GM12878 (cell line): ENCODE data around the gene KCNQ1OT1. TPM values are rescaled to one million over a fixed set of nuclear protein-coding genes. Genes with fewer than 3 reads are reported as not detected.

Experiments used
- ATAC-seq: fragments of 200-7000 bp; cut with Tn5 transposase; 3 replicates; pipeline ENCODE4 v1.9.1; 2020; ENCODE audit warnings: mild to moderate bottlenecking, moderate library complexity
- BruUV-seq: library from RNA; stranded (reverse); fragments of 400-500 nt; replicated peaks from 2 replicates; lab custom pipeline; 2021; lab: Mats Ljungman, UMichigan
- CTCF ChIA-PET: fragments of 300-600 bp; sonication (Branson Sonifier 250); formaldehyde crosslinking; extraction: SDS; loops from one replicate; lab custom pipeline; 2021; ENCODE audit warnings: inconsistent platforms; lab: Yijun Ruan, JAX
- POLR2A ChIA-PET: fragments of 350-600 bp; formaldehyde crosslinking; extraction: SDS; loops from one replicate; lab custom pipeline; 2021; ENCODE audit warnings: inconsistent platforms; lab: Charles Lee
- RAD21 ChIA-PET: fragments of 300-600 bp; sonication (Branson Sonifier 250); formaldehyde crosslinking; loops from one replicate; lab custom pipeline; 2023; ENCODE audit warnings: antibody characterized with exemption; ENCODE audit not compliant: unreplicated experiment; lab: Charles Lee
- SMC1A ChIA-PET: fragments of 300-600 bp; sonication (Branson Sonifier 250); formaldehyde crosslinking; loops from one replicate; lab custom pipeline; 2023; ENCODE audit not compliant: unreplicated experiment, uncharacterized antibody; lab: Charles Lee
- DNase-seq: peaks from one replicate; pipeline ENCODE4 v3.0.0-alpha.2; 2011; ENCODE audit warnings: low read depth, low spot score
- FAIRE-seq: peaks from 3 replicates; lab custom pipeline; 2011; peaks lifted over from hg19 to GRCh38; lab: Jason Lieb, UNC
- H2AFZ ChIP-seq: 2 replicates; pipeline ENCODE4 v1.6.0; 2011; ENCODE audit warnings: low read depth, low read length, control low read depth; ENCODE audit not compliant: control insufficient read depth
- H3K27ac ChIP-seq: 2 replicates; pipeline ENCODE4 v1.5.1; 2011; ENCODE audit warnings: control low read depth; ENCODE audit not compliant: control insufficient read depth, insufficient read depth
- H3K27me3 ChIP-seq, 2 experiments: replicated peaks in 1 of 2; 2 replicates each; pipeline versions ENCODE4 v1.6.0 to v1.6.1; 2011; ENCODE audit warnings: low read length in 1 of 2; ENCODE audit not compliant: control insufficient read depth in 2 of 2, insufficient read depth in 2 of 2
- H3K36me3 ChIP-seq, 2 experiments: 2 replicates each; pipeline ENCODE4 v1.5.1; 2011; ENCODE audit warnings: low read length in 1 of 2; ENCODE audit not compliant: control insufficient read depth in 2 of 2, insufficient read depth in 2 of 2
- H3K4me1 ChIP-seq: 2 replicates; pipeline ENCODE4 v1.6.1; 2011; ENCODE audit warnings: mild to moderate bottlenecking, low read length, moderate library complexity, mixed read lengths; ENCODE audit not compliant: control insufficient read depth, insufficient read depth
- H3K4me2 ChIP-seq: 2 replicates; pipeline ENCODE4 v1.6.0; 2011; ENCODE audit warnings: control low read depth; ENCODE audit not compliant: control insufficient read depth, insufficient read depth
- H3K4me3 ChIP-seq: fragments of 200-600 bp; sonication (generic); 2 replicates; pipeline ENCODE4 v1.5.1; 2016
- H3K79me2 ChIP-seq: 2 replicates; pipeline ENCODE4 v1.6.0; 2011; ENCODE audit warnings: low read length; ENCODE audit not compliant: control insufficient read depth, insufficient read depth
- H3K9ac ChIP-seq: 2 replicates; pipeline ENCODE4 v1.8.0; 2011; ENCODE audit warnings: low read length, control low read depth, mixed read lengths; ENCODE audit not compliant: control insufficient read depth, insufficient read depth
- H3K9me3 ChIP-seq: replicated peaks from 3 replicates; pipeline ENCODE4 v1.5.1; 2011; ENCODE audit warnings: mild to moderate bottlenecking, low read length; ENCODE audit not compliant: control insufficient read depth, insufficient read depth
- H4K20me1 ChIP-seq: 2 replicates; pipeline ENCODE4 v1.6.0; 2011; ENCODE audit not compliant: control insufficient read depth, insufficient read depth
- CBX5 ChIP-seq: sonication (generic); IDR thresholded peaks from 2 replicates; pipeline ENCODE4 v1.6.1; 2016; ENCODE audit warnings: low read depth, moderate library complexity, mild to moderate bottlenecking, inconsistent platforms
- FOS ChIP-seq: IDR thresholded peaks from 3 replicates; pipeline ENCODE4 v1.6.1; 2011; ENCODE audit warnings: borderline replicate concordance; ENCODE audit not compliant: insufficient read length; ENCODE audit errors: extremely low read depth
- HDGF ChIP-seq: fragments of 450-650 bp; IDR thresholded peaks from 2 replicates; pipeline ENCODE4 v1.6.1; 2016; ENCODE audit warnings: antibody characterized with exemption
- JUNB ChIP-seq: IDR thresholded peaks from 2 replicates; pipeline ENCODE4 v1.6.1; 2016; ENCODE audit warnings: antibody characterized with exemption, mild to moderate bottlenecking
- KLF5 ChIP-seq: fragments of 450-650 bp; IDR thresholded peaks from 2 replicates; pipeline ENCODE4 v1.6.1; 2014; ENCODE audit warnings: mild to moderate bottlenecking; ENCODE audit not compliant: partially characterized antibody
- MTA3 ChIP-seq: IDR thresholded peaks from 2 replicates; pipeline ENCODE4 v1.6.1; 2012; ENCODE audit warnings: low read length, inconsistent platforms, borderline replicate concordance
- NR2C1 ChIP-seq: fragments of 450-650 bp; IDR thresholded peaks from 2 replicates; pipeline ENCODE4 v1.6.1; 2017; ENCODE audit warnings: antibody characterized with exemption, mild to moderate bottlenecking, moderate library complexity
- PAX5 ChIP-seq: IDR thresholded peaks from 2 replicates; pipeline ENCODE4 v1.6.1; 2011; ENCODE audit warnings: low read depth, low read length, borderline replicate concordance
- PAX8 ChIP-seq: fragments of 450-650 bp; IDR thresholded peaks from 2 replicates; pipeline ENCODE4 v1.6.1; 2017; ENCODE audit warnings: mild to moderate bottlenecking, moderate library complexity
- POLR2AphosphoS5 ChIP-seq: IDR thresholded peaks from 2 replicates; pipeline ENCODE4 v1.6.1; 2011; ENCODE audit warnings: mild to moderate bottlenecking, low read length, inconsistent platforms
- SIX5 ChIP-seq: IDR thresholded peaks from 2 replicates; pipeline ENCODE4 v1.6.1; 2011; ENCODE audit warnings: mild to moderate bottlenecking, low read depth, low read length, moderate library complexity; ENCODE audit not compliant: severe bottlenecking
- TCF12 ChIP-seq: IDR thresholded peaks from 2 replicates; pipeline ENCODE4 v1.6.1; 2011; ENCODE audit warnings: low read depth, mild to moderate bottlenecking, low read length
- TCF7 ChIP-seq: IDR thresholded peaks from 2 replicates; pipeline ENCODE4 v1.6.1; 2014; ENCODE audit warnings: antibody characterized with exemption, borderline replicate concordance
- ZNF274 ChIP-seq: IDR thresholded peaks from one replicate; pipeline ENCODE4 v1.8.0; 2011; ENCODE audit not compliant: insufficient read length, insufficient read depth
- WGBS: methylation state at CpG from one replicate; pipeline ENCODE4 v1.1.6; 2016; ENCODE audit warnings: low lambda C conversion rate; ENCODE audit not compliant: insufficient replicate concordance, insufficient coverage; ENCODE audit errors: missing lambda C conversion rate; 5-methylcytosine and 5-hydroxymethylcytosine counted together
- in situ Hi-C: fragments of 300-500 bp; cut with MboI; formaldehyde crosslinking; loops from 9 replicates; pipeline ENCODE4 v1.14.3; 2018; ENCODE audit warnings: mixed read lengths
- intact Hi-C: fragments of 100-400 bp; cut with micrococcal nuclease; formaldehyde crosslinking; loops from one replicate; pipeline ENCODE4 v1.14.2; 2022; ENCODE audit not compliant: unreplicated experiment
- polyA plus RNA-seq, 11 experiments: library from polyadenylated mRNA; depleted of rRNA in 4 of 11; unstranded in 6 of 11; stranded (reverse) in 5 of 11; fragments of >200 nt; fragmentation: Nextera tagmentation in 4 of 11; fragmentation: Illumina TruSeq in 1 of 11; extraction: Ambion mirVana in 4 of 11; extraction: Trizol in 1 of 11; gene quantifications; 1 replicate in 1 of 11; 2 replicates in 10 of 11; pipeline versions ENCODE4 v1.2.1 to v1.2.3, GENCODE V29; 2011 to 2016; ENCODE audit warnings: inconsistent platforms in 2 of 11, missing spikeins in 2 of 11, low read depth in 1 of 11
- total RNA-seq, 4 experiments: library from RNA; depleted of rRNA in 3 of 4; stranded (reverse); fragments of >200 nt in 3 of 4; fragmentation: Illumina TruSeq in 1 of 4; extraction: Trizol in 1 of 4; gene quantifications; 2 replicates each; pipeline versions ENCODE4 v1.2.1 to v1.2.3, GENCODE V29; 2013 to 2021
- TF ChIP-seq, protein P1 (sequence below): IDR thresholded peaks from 2 replicates; pipeline ENCODE4 v1.6.1; 2011; ENCODE audit warnings: borderline replicate concordance, low read depth, mild to moderate bottlenecking, moderate library complexity, low read length; ENCODE audit not compliant: insufficient read depth, poor library complexity, severe bottlenecking
- TF ChIP-seq, protein P2 (sequence below): fragments of 450-650 bp; formaldehyde crosslinking; IDR thresholded peaks from 2 replicates; pipeline ENCODE4 v1.4.0; 2020; ENCODE audit warnings: mild to moderate bottlenecking, moderate library complexity

The KCNQ1OT1 gene
- total and polyA plus RNA-seq, 10 of the 15 experiments (the other 5 are each of a cell fraction or from before 2014, with no cell fraction given) = 0.02 to 1.6 (median 0.41) TPM

DNA sequence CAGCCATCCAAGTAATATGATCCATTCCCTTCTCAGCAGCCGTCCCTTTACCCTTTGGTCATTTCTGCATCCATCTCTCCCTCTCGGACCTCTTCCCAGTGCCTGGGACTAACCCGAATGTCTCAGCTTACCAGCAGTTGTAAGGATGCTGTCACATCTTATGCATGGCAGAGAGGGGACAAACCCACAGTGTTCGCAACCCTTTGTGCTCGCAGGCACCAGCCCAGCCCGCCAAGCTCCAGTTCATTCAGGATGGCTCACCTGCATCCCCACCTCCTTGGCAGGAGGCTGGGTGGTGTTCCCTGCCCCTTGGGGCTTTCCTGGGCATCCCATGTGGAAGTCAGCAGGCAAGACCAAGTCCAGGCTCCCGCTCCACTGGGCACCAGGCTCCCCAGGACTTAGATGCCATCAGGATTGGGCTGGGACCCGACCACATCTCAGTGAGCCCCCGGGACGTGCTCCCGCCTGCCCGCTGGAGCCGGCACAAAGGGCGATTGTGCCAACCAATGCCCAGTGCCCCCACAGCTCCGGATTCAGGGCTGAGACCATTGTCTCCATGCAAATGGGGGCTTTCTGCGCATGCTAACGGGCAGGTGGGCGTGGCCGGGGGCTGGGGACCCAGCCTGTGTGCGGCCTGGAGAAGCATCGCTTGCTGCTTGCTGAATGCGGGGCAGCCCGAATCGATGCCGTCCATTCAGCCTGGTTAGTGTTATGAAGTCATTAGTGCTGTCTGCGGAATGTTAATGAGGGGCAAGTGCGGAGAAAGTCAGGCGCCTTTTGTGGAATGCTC is 108.6 kb downstream of the KCNQ1OT1 start:
- POLR2A ChIA-PET = no interaction called here
- 61% methylated on average over 26 of the region's 28 CpGs for WGBS
- no peak for TF ChIP-seq SIX5
- no peak for TF ChIP-seq MTA3
- no peak for TF ChIP-seq TCF12
- TF ChIP-seq, protein P1, sequence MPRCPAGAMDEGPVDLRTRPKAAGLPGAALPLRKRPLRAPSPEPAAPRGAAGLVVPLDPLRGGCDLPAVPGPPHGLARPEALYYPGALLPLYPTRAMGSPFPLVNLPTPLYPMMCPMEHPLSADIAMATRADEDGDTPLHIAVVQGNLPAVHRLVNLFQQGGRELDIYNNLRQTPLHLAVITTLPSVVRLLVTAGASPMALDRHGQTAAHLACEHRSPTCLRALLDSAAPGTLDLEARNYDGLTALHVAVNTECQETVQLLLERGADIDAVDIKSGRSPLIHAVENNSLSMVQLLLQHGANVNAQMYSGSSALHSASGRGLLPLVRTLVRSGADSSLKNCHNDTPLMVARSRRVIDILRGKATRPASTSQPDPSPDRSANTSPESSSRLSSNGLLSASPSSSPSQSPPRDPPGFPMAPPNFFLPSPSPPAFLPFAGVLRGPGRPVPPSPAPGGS = no peak
- TF ChIP-seq PAX8 = no peak
- no peak for TF ChIP-seq HDGF
- no peak for TF ChIP-seq ZNF274
- no peak for TF ChIP-seq PAX5
- TF ChIP-seq FOS = no peak
- no peak for TF ChIP-seq JUNB
- no peak for TF ChIP-seq TCF7
- TF ChIP-seq NR2C1 = no peak
- TF ChIP-seq POLR2AphosphoS5 = no peak
- TF ChIP-seq, protein P2, sequence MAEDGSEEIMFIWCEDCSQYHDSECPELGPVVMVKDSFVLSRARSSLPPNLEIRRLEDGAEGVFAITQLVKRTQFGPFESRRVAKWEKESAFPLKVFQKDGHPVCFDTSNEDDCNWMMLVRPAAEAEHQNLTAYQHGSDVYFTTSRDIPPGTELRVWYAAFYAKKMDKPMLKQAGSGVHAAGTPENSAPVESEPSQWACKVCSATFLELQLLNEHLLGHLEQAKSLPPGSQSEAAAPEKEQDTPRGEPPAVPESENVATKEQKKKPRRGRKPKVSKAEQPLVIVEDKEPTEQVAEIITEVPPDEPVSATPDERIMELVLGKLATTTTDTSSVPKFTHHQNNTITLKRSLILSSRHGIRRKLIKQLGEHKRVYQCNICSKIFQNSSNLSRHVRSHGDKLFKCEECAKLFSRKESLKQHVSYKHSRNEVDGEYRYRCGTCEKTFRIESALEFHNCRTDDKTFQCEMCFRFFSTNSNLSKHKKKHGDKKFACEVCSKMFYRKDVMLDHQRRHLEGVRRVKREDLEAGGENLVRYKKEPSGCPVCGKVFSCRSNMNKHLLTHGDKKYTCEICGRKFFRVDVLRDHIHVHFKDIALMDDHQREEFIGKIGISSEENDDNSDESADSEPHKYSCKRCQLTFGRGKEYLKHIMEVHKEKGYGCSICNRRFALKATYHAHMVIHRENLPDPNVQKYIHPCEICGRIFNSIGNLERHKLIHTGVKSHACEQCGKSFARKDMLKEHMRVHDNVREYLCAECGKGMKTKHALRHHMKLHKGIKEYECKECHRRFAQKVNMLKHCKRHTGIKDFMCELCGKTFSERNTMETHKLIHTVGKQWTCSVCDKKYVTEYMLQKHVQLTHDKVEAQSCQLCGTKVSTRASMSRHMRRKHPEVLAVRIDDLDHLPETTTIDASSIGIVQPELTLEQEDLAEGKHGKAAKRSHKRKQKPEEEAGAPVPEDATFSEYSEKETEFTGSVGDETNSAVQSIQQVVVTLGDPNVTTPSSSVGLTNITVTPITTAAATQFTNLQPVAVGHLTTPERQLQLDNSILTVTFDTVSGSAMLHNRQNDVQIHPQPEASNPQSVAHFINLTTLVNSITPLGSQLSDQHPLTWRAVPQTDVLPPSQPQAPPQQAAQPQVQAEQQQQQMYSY = no peak
- TF ChIP-seq KLF5 = no peak
- no peak for TF ChIP-seq CBX5
- no peak for DNase-seq
- SMC1A ChIA-PET = no interaction called here
- Histone ChIP-seq H3K79me2 (no peaks in the 10 kb centered on the region), H4K20me1 (no peaks in the 10 kb centered on the region), H3K27ac (no peak overlapping the region), H3K36me3 (no peaks in the 10 kb centered on the region), H3K9me3 (no peaks in the 10 kb centered on the region), H3K27me3 (no peaks in the 10 kb centered on the region), H3K4me1 (no peaks in the 10 kb centered on the region), H3K4me2 (no peak overlapping the region), H3K9ac (no peak overlapping the region), H3K4me3 (no peak overlapping the region), H2AFZ (no peak overlapping the region)
- intact Hi-C loops = no loop called here
- ATAC-seq = no peak
- FAIRE-seq = no peak
- CTCF ChIA-PET = no interaction called here
- BruUV-seq = no TSS peak
- RAD21 ChIA-PET = no interaction called here
- in situ Hi-C loops = no loop called here
